Right renal cortex interstitium (tissue), 3 donors: Measurements from ENCODE around the gene OS9. TPM values are rescaled to one million over a fixed set of nuclear protein-coding genes. Genes with fewer than 3 reads are reported as not detected.
"Not testable (repeated sequence)": the region's sequence is repeated elsewhere in the genome, so short reads cannot be mapped to it uniquely, and the experiment has no call there.

Experiments
- DNase-seq, 3 donors: peaks; one replicate each; pipeline ENCODE4 v3.0.0-alpha.2; 2013; ENCODE audit warnings: low read depth in 3 of 3, low spot score in 2 of 3
- polyA plus RNA-seq, 3 donors: library from polyadenylated mRNA; unstranded; fragments of 120-200 nt; gene quantifications; one replicate each; pipeline ENCODE4 v1.2.1, GENCODE V29; 2013; ENCODE audit not compliant: insufficient read length in 3 of 3

Gene OS9
- 100 to 1,000 TPM; 225 to 234 (median 233) TPM for polyA plus RNA-seq

- peak; percentile 97 to 99 (median 97) for DNase-seq
These were observed at the start of gene OS9 for GRCh38 chr12:57693659-57694458. Gene OS9 (plus strand): TSS chr12:57694132. CDS start chr12:57694162, 30 bp downstream.

- DNase-seq, result not testable (repeated sequence)
These were observed 47.8 kb upstream of the OS9 start for GRCh38 chr12:57645990-57646658.

GRCh38 chr12:57646659-57647049 lies 47.3 kb upstream of the OS9 start:
- DNase-seq, result not testable (repeated sequence)

- no peak for DNase-seq
These were observed 39.9 kb upstream of the OS9 start for GRCh38 chr12:57654042-57654441.

GRCh38 chr12:57655541-57656240 lies 38.2 kb upstream of the OS9 start:
- no peak for DNase-seq

GRCh38 chr12:57656408-57656807 lies 37.5 kb upstream of the OS9 start:
- DNase-seq, result not testable (repeated sequence)

- DNase-seq, result no peak
These were observed 36.2 kb upstream of the OS9 start for GRCh38 chr12:57657744-57658143.

- DNase-seq, result no peak
These were observed 35.0 kb upstream of the OS9 start for GRCh38 chr12:57658890-57659289.

- no peak for DNase-seq
These were observed 32.6 kb upstream of the OS9 start for GRCh38 chr12:57661376-57661775.

- not testable (repeated sequence) for DNase-seq
These were observed 28.7 kb upstream of the OS9 start for GRCh38 chr12:57665066-57665820.

- no peak for DNase-seq
These were observed 27.0 kb upstream of the OS9 start for GRCh38 chr12:57666897-57667296.

GRCh38 chr12:57669691-57670090 lies 24.2 kb upstream of the OS9 start:
- not testable (repeated sequence) for DNase-seq

GRCh38 chr12:57671811-57672210 lies 22.1 kb upstream of the OS9 start:
- not testable (repeated sequence) for DNase-seq

GRCh38 chr12:57672801-57673200 lies 21.1 kb upstream of the OS9 start:
- DNase-seq, result no peak

- no peak for DNase-seq
These were observed 19.2 kb upstream of the OS9 start for GRCh38 chr12:57674691-57675090.

GRCh38 chr12:57677947-57678346 lies 16.0 kb upstream of the OS9 start:
- DNase-seq, result not testable (repeated sequence)

GRCh38 chr12:57679697-57680096 lies 14.2 kb upstream of the OS9 start:
- no peak for DNase-seq

GRCh38 chr12:57687862-57688261 lies 6.1 kb upstream of the OS9 start:
- DNase-seq, result no peak

GRCh38 chr12:57688931-57689330 lies 5.0 kb upstream of the OS9 start:
- no peak for DNase-seq

- DNase-seq, result no peak
These were observed 1.4 kb upstream of the OS9 start for GRCh38 chr12:57692500-57692899.

GRCh38 chr12:57693317-57693658 lies 644 bp upstream of the OS9 start:
- DNase-seq, result no peak
